HCT116 (cell line): Measurements from ENCODE around the gene SLC16A10. TPM values are rescaled to one million over a fixed set of nuclear protein-coding genes. Genes with fewer than 3 reads are reported as not detected.

Experiments used
- ATAC-seq: fragments of 200-7000 bp; cut with Tn5 transposase; 2 replicates; pipeline ENCODE4 v1.9.1; 2020; ENCODE audit warnings: mild to moderate bottlenecking, moderate library complexity
- BruUV-seq: library from RNA; stranded (reverse); fragments of 400-500 nt; replicated peaks from 2 replicates; lab custom pipeline; 2021; lab: Mats Ljungman, UMichigan
- CTCF ChIA-PET: fragments of 300-600 bp; sonication (Branson Sonifier 250); formaldehyde crosslinking; loops from one replicate; lab custom pipeline; 2021; ENCODE audit warnings: antibody characterized with exemption; lab: Charles Lee
- POLR2A ChIA-PET: fragments of 300-600, 350-600 bp; sonication (Branson Sonifier 250); formaldehyde crosslinking; loops from one replicate; lab custom pipeline; 2021; ENCODE audit warnings: antibody characterized with exemption; lab: Charles Lee
- RAD21 ChIA-PET, 2 experiments: fragments of 300-600 bp; sonication (Branson Sonifier 250); formaldehyde crosslinking; loops; one replicate each; lab custom pipeline; 2023; ENCODE audit warnings: low total read pairs in 2 of 2; ENCODE audit not compliant: uncharacterized antibody in 2 of 2, unreplicated experiment in 2 of 2, low non-redundant PET in 1 of 2; lab: Charles Lee
- DNase-seq: peaks from one replicate; pipeline ENCODE4 v3.0.0-alpha.2; 2010; ENCODE audit warnings: low read depth, low spot score
- H2AFZ ChIP-seq: fragments of 200-600 bp; shearing (Covaris generic), sonication (generic); 2 replicates; pipeline ENCODE4 v1.6.1; 2017; ENCODE audit warnings: low read depth, mixed run types, mixed read lengths, antibody characterized with exemption, low read length; ENCODE audit not compliant: poor library complexity, severe bottlenecking
- H3K27ac ChIP-seq: 2 replicates; pipeline ENCODE4 v1.5.1; 2012; ENCODE audit warnings: low read depth, low read length
- H3K27me3 ChIP-seq: fragments of 200-600 bp; sonication (generic); 2 replicates; pipeline ENCODE4 v1.6.1; 2016; ENCODE audit warnings: mixed run types, low read length, mixed read lengths; ENCODE audit not compliant: insufficient read depth
- H3K36me3 ChIP-seq, 2 experiments: fragments of 200-500 bp in 1 of 2; fragments of 200-600 bp in 1 of 2; sonication (Bioruptor generic) in 1 of 2; sonication (generic) in 1 of 2; 2 replicates each; pipeline versions ENCODE4 v1.5.1 to v1.6.1; 2014 to 2016; ENCODE audit warnings: low read length in 2 of 2, inconsistent platforms in 1 of 2, mixed read lengths in 1 of 2, mixed run types in 1 of 2; ENCODE audit not compliant: insufficient read depth in 2 of 2, control insufficient read depth in 1 of 2
- H3K4me1 ChIP-seq, 2 experiments: fragments of 200-600 bp in 1 of 2; sonication (generic) in 1 of 2; 2 replicates each; pipeline versions ENCODE4 v1.5.1 to v1.6.1; 2012 to 2017; ENCODE audit warnings: low read length in 2 of 2, inconsistent platforms in 1 of 2, mild to moderate bottlenecking in 1 of 2, mixed read lengths in 1 of 2, mixed run types in 1 of 2, moderate library complexity in 1 of 2; ENCODE audit not compliant: insufficient read depth in 2 of 2, control insufficient read depth in 1 of 2
- H3K4me2 ChIP-seq: fragments of 200-600 bp; sonication (generic); 2 replicates; pipeline ENCODE4 v1.6.1; 2017; ENCODE audit warnings: mixed run types, low read length, mixed read lengths
- H3K4me3 ChIP-seq, 2 experiments: fragments of 200-600 bp in 1 of 2; sonication (generic) in 1 of 2; replicated peaks in 1 of 2; 2 replicates each; pipeline ENCODE4 v1.5.1; 2011 to 2016; ENCODE audit warnings: low read length in 2 of 2, control low read depth in 1 of 2, low read depth in 1 of 2, mild to moderate bottlenecking in 1 of 2, mixed read lengths in 1 of 2, mixed run types in 1 of 2
- H3K79me2 ChIP-seq: fragments of 200-600 bp; sonication (generic); 2 replicates; pipeline ENCODE4 v1.6.1; 2017; ENCODE audit warnings: mild to moderate bottlenecking, mixed run types, low read length, moderate library complexity, mixed read lengths; ENCODE audit not compliant: insufficient read depth
- H3K9ac ChIP-seq: fragments of 200-600 bp; sonication (generic); 2 replicates; pipeline ENCODE4 v1.6.1; 2016; ENCODE audit warnings: low read length, mixed read lengths
- H3K9me2 ChIP-seq: fragments of 200-600 bp; sonication (generic), shearing (Covaris generic); 2 replicates; pipeline ENCODE4 v1.6.1; 2017; ENCODE audit warnings: mixed run types, mild to moderate bottlenecking, moderate library complexity; ENCODE audit not compliant: insufficient read depth
- H3K9me3 ChIP-seq, 2 experiments: fragments of 200-500 bp in 1 of 2; fragments of 200-600 bp in 1 of 2; sonication (Bioruptor generic) in 1 of 2; sonication (generic) in 1 of 2; 2 replicates each; pipeline ENCODE4 v1.6.1; 2014 to 2017; ENCODE audit warnings: low read length in 2 of 2, mixed read lengths in 2 of 2, inconsistent platforms in 1 of 2, low read depth in 1 of 2, mild to moderate bottlenecking in 1 of 2, mixed run types in 1 of 2, moderate library complexity in 1 of 2; ENCODE audit not compliant: control insufficient read depth in 1 of 2, insufficient read depth in 1 of 2
- H4K20me1 ChIP-seq: fragments of 200-600 bp; sonication (generic), shearing (Covaris generic); 2 replicates; pipeline ENCODE4 v1.6.1; 2017; ENCODE audit warnings: mixed run types, mild to moderate bottlenecking, moderate library complexity; ENCODE audit not compliant: insufficient read depth
- ATF3 ChIP-seq: IDR thresholded peaks from 2 replicates; pipeline ENCODE4 v1.6.1; 2012
- CBX3 ChIP-seq: IDR thresholded peaks from 2 replicates; pipeline ENCODE4 v1.6.1; 2012; ENCODE audit warnings: low read depth
- ELF1 ChIP-seq: IDR thresholded peaks from 2 replicates; pipeline ENCODE4 v1.6.1; 2012; ENCODE audit warnings: low read depth, borderline replicate concordance
- EZH2phosphoT487 ChIP-seq: fragments of 200-600 bp; IDR thresholded peaks from 2 replicates; pipeline ENCODE4 v1.6.1; 2018; ENCODE audit warnings: antibody characterized with exemption, borderline replicate concordance
- FOSL1 ChIP-seq: IDR thresholded peaks from 2 replicates; pipeline ENCODE4 v1.6.1; 2012; ENCODE audit warnings: low read depth
- JUND ChIP-seq: IDR thresholded peaks from 2 replicates; pipeline ENCODE4 v1.6.1; 2012
- POLR2AphosphoS5 ChIP-seq: IDR thresholded peaks from 2 replicates; pipeline ENCODE4 v1.6.1; 2011; ENCODE audit warnings: mild to moderate bottlenecking, low read depth, low read length, moderate library complexity
- RAD21 ChIP-seq: IDR thresholded peaks from 2 replicates; pipeline ENCODE4 v1.6.1; 2012; ENCODE audit warnings: low read depth, mild to moderate bottlenecking
- REST ChIP-seq: IDR thresholded peaks from 2 replicates; pipeline ENCODE4 v1.6.1; 2012; ENCODE audit warnings: low read depth
- SIN3A ChIP-seq: IDR thresholded peaks from 2 replicates; pipeline ENCODE4 v1.6.1; 2012; ENCODE audit warnings: low read depth
- SP1 ChIP-seq: IDR thresholded peaks from 2 replicates; pipeline ENCODE4 v1.6.1; 2012; ENCODE audit warnings: low read depth
- SRF ChIP-seq: IDR thresholded peaks from 2 replicates; pipeline ENCODE4 v1.6.1; 2012; ENCODE audit warnings: low read depth
- TCF7L2 ChIP-seq: IDR thresholded peaks from 2 replicates; pipeline ENCODE4 v1.7.0; 2011; ENCODE audit warnings: borderline replicate concordance, inconsistent platforms; ENCODE audit not compliant: insufficient read depth, insufficient read length; ENCODE audit errors: extremely low read depth
- ZBTB33 ChIP-seq: IDR thresholded peaks from 2 replicates; pipeline ENCODE4 v1.6.1; 2011; ENCODE audit warnings: mild to moderate bottlenecking, low read length, moderate library complexity; ENCODE audit not compliant: insufficient replicate concordance; ENCODE audit errors: extremely low read depth
- ZFX ChIP-seq: fragments of 450-650 bp; IDR thresholded peaks from 2 replicates; pipeline ENCODE4 v1.6.1; 2017
- ZNF274 ChIP-seq: fragments of 200-500 bp; sonication (Bioruptor generic); IDR thresholded peaks from 2 replicates; pipeline ENCODE4 v1.6.1; 2014; ENCODE audit warnings: mild to moderate bottlenecking, low read depth, low read length, inconsistent platforms
- intact Hi-C: fragments of 100-400 bp; cut with micrococcal nuclease; formaldehyde crosslinking; loops from 2 replicates; pipeline ENCODE4 v1.10.0; 2022
- total RNA-seq: library from RNA; stranded (reverse); gene quantifications from one replicate; pipeline ENCODE4 v1.2.1, GENCODE V29; 2021; ENCODE audit not compliant: unreplicated experiment
- TF ChIP-seq, protein P1 (sequence below), 3 experiments: fragments of 200-600 bp in 1 of 3; sonication (generic) in 1 of 3; IDR thresholded peaks in 2 of 3; conservative IDR thresholded peaks in 1 of 3; 2 replicates each; pipeline ENCODE4 v1.5.1; 2012 to 2017; ENCODE audit warnings: low read depth in 2 of 3, low read length in 2 of 3, antibody characterized with exemption in 1 of 3, borderline replicate concordance in 1 of 3, control low read depth in 1 of 3, mild to moderate bottlenecking in 1 of 3, mixed read lengths in 1 of 3, mixed run types in 1 of 3, moderate library complexity in 1 of 3; ENCODE audit not compliant: insufficient read depth in 1 of 3
- TF ChIP-seq, protein P2 (sequence below): IDR thresholded peaks from 2 replicates; pipeline ENCODE4 v1.6.1; 2012

SLC16A10 gene
- total RNA-seq, 1 experiment from 2014 or later = 8.3 TPM

DNA sequence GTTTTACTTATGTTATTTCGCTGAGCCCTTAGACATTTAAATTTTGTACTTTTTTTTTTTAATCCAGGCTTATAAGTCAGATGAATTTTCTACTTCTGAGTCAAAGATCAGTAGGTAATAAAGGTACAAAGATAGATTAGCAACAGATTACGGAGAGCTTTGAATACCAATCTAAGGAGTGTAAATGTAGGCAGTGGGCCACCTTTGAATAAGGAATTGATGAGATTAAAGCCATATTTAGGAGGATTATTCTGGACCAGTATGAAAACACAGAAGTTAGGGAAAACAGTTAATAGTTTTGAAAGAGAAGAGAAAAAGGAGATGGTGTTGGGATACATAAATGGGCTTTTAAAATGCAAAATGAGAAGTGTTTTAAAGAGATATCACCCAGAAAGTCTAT is 117.6 kb downstream of the SLC16A10 start:
- ChIA-PET RAD21 (no interaction called here), CTCF (no interaction called here), POLR2A (no interaction called here)
- TF ChIP-seq EZH2phosphoT487 = no peak
- no peak for TF ChIP-seq JUND
- no peak for TF ChIP-seq ZBTB33
- no peak for TF ChIP-seq FOSL1
- no peak for TF ChIP-seq CBX3
- no peak for TF ChIP-seq POLR2AphosphoS5
- TF ChIP-seq ZNF274 = no peak
- TF ChIP-seq, protein P1, sequence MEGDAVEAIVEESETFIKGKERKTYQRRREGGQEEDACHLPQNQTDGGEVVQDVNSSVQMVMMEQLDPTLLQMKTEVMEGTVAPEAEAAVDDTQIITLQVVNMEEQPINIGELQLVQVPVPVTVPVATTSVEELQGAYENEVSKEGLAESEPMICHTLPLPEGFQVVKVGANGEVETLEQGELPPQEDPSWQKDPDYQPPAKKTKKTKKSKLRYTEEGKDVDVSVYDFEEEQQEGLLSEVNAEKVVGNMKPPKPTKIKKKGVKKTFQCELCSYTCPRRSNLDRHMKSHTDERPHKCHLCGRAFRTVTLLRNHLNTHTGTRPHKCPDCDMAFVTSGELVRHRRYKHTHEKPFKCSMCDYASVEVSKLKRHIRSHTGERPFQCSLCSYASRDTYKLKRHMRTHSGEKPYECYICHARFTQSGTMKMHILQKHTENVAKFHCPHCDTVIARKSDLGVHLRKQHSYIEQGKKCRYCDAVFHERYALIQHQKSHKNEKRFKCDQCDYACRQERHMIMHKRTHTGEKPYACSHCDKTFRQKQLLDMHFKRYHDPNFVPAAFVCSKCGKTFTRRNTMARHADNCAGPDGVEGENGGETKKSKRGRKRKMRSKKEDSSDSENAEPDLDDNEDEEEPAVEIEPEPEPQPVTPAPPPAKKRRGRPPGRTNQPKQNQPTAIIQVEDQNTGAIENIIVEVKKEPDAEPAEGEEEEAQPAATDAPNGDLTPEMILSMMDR (IDR thresholded peaks at IDR 0.05 in 2 of 3, conservative IDR thresholded peaks at IDR 0.05 in 1 of 3; ENCODE audit: borderline replicate concordance in 1 of 3, insufficient read depth in 1 of 3, low read depth in 2 of 3, low read length in 2 of 3) = no peak
- no peak for TF ChIP-seq REST
- no peak for TF ChIP-seq ELF1
- no peak for TF ChIP-seq SIN3A
- TF ChIP-seq RAD21 = no peak
- no peak for TF ChIP-seq ATF3
- TF ChIP-seq TCF7L2 = no peak
- TF ChIP-seq, protein P2, sequence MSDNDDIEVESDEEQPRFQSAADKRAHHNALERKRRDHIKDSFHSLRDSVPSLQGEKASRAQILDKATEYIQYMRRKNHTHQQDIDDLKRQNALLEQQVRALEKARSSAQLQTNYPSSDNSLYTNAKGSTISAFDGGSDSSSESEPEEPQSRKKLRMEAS = no peak
- no peak for TF ChIP-seq SRF
- TF ChIP-seq ZFX = no peak
- no peak for TF ChIP-seq SP1
- Histone ChIP-seq H3K27me3 (no peaks in the 10 kb centered on the region), H3K36me3 (no peaks in the 10 kb centered on the region), H4K20me1 (no peaks in the 10 kb centered on the region), H3K9ac (no peak overlapping the region), H3K4me3 (no peak overlapping the region), H3K27ac (no peak overlapping the region), H2AFZ (no peak overlapping the region), H3K9me3 (no peaks in the 10 kb centered on the region), H3K9me2 (no peaks in the 10 kb centered on the region), H3K79me2 (no peaks in the 10 kb centered on the region), H3K4me2 (no peak overlapping the region), H3K4me1 (no peaks in the 10 kb centered on the region)
- no peak for ATAC-seq
- no peak for DNase-seq
- no TSS peak for BruUV-seq
- intact Hi-C loops = no loop called here
